NCI-H524 (cell line): ENCODE measurements around the gene OASL.
"Not testable (repeated sequence)": the region's sequence is repeated elsewhere in the genome, so short reads cannot be mapped to it uniquely, and the experiment has no call there.

ENCODE experiments used
- DNase-seq, 2 experiments: peaks; one replicate each; lab custom pipeline; 2025; lab: John Stamatoyannopoulos, UW

The OASL gene, protein sequence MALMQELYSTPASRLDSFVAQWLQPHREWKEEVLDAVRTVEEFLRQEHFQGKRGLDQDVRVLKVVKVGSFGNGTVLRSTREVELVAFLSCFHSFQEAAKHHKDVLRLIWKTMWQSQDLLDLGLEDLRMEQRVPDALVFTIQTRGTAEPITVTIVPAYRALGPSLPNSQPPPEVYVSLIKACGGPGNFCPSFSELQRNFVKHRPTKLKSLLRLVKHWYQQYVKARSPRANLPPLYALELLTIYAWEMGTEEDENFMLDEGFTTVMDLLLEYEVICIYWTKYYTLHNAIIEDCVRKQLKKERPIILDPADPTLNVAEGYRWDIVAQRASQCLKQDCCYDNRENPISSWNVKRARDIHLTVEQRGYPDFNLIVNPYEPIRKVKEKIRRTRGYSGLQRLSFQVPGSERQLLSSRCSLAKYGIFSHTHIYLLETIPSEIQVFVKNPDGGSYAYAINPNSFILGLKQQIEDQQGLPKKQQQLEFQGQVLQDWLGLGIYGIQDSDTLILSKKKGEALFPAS

DNA sequence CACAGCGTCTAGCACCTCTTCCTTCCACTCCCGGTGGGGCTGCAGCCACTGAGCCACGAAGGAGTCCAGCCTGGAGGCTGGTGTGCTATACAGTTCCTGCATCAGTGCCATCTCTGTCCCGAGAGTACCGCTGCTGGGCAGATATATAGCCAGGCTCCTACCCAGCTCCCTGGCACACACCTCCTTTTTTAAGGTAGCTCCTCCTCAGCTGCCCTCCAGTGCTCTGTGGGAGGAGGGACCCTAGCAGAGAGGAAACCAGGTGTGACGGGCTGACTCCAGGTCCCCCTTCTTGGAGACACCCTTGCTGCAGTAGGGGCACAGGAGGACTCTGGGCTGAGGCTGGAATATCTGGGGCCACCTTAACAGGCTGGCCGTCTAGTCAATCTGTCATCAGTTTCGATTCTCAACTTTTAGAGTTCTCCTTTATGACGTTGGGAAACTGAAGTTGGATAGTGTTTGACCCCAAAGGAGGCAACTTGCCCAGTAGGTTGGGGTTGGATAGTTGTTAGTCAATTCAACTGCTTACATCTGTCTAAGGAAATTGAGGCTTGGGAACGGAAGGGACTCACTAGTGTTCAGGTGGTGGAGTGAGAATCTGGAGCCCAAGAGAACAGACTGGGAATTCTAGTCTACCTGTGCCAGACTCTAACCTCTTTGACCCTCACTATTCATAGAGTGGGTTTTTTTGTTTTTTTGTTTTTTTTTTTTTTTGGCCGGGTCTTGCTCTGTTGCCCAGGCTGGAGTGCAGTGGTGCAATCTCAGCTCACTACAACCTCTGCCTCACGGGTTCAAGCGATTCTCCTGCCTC lies at the start of gene OASL:
TSS of gene OASL (minus strand) at position 386 of the 808 bp plus-strand sequence. CDS start at position 111, 275 bp downstream.
- DNase-seq: no peak

DNA sequence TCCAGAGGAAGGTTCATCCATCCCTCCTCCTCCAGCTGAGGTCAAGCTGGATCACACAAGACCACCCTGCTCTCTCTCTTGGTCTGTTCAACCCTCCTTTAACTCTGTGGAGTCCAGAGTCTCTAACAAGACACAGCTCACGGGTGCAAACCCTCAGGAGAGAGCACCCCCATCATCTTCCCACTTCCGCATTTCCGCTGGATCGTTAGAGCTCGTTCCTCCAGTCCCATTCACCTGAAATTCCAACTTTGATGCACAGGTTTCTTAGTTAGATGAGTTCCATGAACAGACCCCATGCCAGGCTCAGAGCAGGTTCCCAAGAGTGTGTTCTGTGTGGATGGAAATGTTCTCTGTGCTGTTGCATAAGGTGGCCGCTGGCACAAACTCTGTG lies 49.1 kb upstream of the OASL start:
- no peak for DNase-seq

DNA sequence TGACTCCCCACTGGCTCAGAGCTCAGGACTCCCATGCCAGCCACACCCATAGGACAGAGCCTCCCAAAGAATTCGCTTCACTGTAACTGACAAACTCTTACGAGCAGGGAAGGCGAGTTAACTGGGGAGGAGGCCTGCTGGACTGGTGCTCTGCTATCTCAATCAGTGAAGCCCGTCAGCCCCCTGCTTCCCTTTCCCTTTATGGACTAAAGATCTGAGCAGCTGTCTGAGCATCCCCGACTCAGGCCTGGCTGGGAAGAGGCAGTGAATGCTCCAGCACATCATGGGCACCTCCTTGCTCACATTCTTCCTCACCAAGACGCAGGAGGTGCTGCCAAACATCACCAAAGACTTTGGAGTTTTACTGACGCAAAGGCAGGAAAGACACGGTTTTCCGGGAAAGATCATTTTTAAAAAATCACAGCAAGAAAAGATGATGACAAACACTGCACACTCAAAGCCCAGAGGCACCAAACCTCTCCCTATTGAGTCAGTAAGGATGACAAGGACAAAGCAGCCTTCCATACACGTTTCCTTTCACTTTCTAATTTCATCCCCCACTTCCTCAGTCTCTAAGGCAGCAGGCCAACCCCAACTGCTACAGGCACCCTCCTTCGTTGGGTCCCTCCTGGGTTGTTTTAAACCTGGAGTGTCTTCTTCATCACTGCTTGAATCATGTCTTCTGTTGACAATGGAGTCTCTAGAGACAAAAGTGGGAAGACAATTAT lies 48.6 kb upstream of the OASL start:
- DNase-seq: no peak

DNA sequence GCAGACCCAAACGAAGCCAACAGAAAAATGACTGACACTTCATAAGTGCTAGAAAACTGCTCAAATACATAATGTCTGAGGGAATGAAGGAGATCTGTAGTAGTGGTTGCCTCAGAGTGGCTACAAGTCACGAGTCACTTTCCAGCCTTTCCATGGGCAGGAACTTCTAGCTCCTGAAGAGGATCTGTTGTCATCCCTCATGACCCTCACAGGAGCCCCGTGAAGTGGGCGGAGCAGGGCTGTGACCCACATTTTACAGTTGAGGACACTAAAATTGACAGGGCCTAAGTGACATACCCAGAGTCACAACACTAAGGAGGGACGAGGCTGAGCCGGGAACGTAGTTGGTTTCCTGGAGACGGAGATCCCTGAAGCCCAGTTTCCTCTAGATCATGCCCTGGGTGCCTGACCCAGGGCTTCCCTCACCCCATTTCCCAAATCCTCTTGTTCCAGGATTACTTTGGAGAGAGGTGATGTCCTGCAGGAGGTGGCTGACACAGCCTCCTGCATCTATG lies 47.8 kb upstream of the OASL start:
- DNase-seq: no peak

DNA sequence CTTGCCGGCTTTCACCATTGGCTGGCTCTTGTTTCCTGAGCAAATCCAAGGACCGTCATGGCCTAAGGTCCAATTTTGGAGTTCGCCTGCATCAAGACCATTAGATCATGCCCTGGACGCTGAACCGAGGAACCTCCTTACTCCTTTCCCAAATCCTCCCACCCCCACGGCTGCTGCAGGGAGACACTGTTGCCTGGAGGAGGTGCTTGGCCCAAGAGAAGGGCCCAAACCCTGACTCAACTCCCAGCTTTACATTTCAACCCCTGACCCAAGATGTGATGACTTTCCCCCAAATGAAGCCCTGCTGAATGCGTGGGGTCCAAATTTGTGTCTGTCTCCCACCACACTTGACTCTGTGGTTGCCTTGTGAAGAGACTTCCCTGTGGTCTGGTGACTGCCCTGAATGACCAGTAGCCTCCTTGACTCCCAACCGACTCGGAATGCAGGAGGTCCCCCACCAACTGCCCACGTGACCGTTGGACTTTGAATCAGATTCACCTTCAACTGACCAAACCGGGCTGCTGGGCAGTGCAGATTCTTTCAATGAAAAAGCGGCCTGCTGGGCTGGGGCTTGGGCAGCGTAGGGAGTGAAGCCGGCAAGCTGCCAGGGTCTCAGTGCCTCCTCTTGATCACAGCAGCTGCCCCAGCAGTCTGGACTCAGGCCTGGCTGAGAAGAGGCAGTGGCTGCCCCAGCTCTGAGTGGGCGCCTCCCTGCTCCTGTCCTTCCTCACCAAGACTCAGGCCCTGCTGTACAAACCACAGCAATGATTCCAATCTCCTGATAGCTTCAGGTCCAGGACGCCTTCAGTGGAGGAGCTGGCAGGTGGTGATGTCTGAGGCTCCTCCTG lies 46.7 kb upstream of the OASL start:
- no peak for DNase-seq

DNA sequence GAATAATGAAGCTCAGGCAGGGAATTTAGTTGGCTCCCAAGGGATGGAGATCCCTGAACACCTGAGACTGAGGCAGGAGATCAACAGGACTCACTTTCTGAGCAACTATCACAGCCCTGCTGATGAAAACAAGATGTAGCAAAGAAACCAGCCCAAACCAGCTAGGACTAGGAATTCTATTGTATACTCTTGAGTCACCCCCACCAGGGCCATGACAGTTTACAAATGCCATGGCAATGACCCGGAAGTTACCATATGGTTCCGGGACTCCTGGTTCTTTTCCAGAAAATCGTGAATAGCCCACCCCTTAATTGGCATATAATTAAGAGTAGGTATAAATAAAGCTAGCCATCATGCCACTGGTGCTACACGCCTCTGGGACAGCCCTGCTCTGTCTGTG lies 46.0 kb upstream of the OASL start:
- DNase-seq: no peak

DNA sequence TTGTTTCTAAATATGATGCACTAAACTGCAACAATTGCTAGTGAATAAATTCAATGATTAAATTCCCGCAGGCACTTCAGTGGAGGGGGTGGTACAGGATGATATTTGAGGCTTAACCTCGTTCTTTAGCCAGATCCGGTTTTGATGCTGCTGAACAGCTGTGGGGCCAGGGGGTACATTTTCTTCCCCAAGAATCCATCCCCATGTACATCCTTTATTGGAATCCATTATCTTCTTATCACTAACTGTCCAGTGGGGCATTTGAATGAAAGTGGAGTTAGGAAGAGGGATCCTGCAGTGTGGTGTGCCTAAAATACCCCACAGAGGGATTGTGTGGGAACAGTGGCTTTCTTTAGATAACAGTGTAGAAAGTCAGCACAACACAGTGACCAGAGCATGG lies 45.2 kb upstream of the OASL start:
- no peak for DNase-seq

DNA sequence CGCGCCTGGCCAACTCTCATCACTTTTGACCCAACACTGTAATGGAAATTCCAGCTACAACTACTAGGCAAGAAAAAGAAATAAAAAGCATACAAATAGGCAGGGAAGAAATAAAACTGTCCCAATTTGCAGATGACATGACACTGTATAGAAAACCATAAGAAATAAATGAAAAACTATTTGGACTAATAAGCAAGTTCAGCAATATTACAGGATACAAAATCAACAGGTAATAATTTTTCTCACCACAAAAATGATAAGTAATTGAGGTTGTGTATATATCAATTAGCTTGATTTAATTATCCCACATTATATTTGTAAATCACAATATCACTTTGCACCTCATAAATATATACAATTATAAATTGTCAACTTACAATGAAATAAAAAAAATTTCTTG lies 41.9 kb upstream of the OASL start:
- no peak for DNase-seq

DNA sequence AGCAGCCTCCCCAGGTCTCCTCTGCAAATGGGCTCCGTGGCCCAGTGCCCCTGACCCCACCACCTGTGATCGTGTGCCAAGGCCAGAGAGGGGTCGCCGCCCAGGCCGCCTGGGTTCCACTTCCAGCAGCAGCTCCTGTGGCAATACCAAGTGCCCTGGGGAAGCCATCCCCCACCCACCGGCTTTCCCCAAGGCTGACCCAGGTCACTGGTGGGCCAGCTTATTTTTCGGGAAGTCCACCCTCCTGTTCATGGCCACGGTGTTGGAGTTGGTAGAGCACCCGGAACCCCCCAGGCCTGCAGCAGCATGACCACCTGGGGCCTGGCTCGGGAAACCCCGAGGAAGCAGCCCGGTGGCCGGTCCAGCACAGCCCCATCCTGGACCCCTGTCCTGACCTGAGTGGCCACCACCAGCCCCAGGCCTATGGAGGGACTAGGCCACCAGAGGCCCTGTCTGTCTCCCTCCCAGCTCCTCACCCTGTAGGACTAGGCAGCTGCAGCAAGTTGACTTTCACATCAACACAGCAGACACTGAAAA lies 40.8 kb upstream of the OASL start:
- no peak for DNase-seq

DNA sequence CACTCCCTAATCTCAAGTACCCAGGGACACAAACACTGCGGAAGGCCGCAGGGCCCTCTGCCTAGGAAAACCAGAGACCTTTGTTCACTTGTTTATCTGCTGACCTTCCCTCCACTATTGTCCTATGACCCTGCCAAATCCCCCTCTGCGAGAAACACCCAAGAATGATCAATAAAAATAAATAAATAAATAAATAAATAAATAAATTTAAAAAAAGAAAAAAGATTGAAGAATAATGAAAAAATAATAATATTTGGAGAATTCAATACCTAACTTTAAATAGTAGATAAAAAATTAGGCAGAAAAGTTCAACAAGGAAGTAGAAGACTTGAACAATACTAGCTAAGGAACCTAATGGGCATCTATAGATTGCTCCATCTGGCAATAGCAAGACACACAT lies 38.4 kb upstream of the OASL start:
- not testable (repeated sequence) for DNase-seq

DNA sequence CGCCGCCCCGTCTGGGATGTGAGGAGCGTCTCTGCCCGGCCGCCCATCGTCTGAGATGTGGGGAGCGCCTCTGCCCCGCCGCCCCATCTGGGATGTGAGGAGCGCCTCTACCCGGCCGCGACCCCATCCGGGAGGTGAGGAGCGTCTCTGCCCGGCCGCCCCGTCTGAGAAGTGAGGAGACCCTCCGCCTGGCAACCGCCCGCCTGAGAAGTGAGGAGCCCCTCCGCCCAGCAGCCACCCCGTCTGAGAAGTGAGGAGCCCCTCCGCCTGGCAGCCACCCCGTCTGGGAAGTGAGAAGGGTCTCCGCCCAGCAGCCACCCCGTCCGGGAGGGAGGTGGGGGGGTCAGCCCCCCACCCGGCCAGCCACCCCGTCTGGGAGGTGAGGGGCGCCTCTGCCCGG lies 36.9 kb upstream of the OASL start:
- not testable (repeated sequence) for DNase-seq

DNA sequence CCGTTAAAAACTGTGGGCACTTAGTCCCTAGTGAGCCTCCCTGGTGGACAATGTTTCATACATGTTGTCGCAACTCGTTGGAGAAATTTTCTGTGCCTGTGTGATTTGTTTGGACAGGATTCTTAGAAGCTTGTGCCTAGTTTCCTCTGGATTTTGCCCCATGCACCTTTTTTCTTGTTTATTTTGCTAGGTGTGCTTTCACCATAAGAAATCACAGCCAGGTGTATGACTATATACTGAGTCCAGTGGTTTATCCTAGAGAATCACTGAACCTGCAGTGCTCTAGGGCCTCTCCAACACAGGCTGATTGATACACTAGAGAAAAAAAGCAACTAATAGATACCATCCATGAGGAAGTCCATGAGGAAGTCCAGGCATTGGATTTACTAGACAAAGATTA lies 33.1 kb upstream of the OASL start:
- DNase-seq: no peak

DNA sequence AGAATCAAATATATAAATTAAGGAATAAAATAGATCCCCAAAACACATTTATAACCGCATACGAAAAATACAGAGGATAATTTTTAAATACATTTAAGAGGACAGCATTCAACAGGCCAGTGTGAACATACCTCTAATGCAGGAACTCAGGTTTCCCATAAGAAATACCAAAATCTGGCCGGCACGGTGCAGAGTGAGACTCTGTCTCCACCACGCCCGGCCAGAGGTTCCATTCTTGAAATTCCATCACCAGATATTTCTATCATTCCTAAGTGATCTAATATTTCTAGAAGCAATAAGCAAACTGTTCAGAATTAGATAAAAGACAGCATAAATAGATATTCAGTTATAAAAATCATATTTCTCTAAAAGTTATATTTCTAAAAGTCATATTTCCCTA lies 30.2 kb upstream of the OASL start:
- DNase-seq: no peak

DNA sequence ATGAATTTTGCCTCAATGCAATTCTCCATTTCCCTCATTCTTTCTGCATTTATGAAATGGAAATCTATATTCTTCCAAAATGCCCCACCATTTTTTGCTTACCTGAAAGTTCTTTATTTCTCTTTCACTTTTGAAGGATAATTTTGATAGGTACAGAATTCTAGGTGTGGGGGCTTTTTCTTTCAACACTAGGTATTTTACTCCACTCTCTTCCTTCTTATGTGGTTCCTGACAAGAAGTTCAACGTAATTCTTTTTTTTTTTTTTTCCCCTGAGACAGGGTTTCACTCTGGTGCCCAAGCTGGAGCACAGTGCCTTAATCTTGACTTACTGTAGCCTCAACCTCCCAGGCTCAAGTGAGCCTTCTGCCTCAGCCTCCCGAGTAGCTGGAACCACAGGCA lies 26.3 kb upstream of the OASL start:
- DNase-seq: no peak

DNA sequence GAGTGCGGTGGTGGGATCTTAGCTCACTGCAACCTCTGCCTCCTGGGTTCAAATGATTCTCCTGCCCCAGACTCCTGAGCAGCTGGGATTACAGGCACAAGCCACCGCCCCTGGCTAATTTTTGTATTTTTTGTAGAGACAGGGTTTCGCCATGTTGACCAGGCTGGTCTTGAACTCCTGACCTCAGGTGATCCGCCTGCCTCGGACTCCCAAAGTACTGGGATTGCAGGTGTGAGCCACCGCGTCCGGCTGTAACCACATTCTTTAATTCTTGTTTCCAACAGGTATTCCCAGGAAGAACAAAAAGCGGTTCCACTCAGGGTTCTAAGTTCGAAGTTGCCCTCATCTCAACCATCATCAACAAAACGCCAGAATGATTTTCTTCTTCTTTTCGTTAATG lies 25.5 kb upstream of the OASL start:
- not testable (repeated sequence) for DNase-seq

DNA sequence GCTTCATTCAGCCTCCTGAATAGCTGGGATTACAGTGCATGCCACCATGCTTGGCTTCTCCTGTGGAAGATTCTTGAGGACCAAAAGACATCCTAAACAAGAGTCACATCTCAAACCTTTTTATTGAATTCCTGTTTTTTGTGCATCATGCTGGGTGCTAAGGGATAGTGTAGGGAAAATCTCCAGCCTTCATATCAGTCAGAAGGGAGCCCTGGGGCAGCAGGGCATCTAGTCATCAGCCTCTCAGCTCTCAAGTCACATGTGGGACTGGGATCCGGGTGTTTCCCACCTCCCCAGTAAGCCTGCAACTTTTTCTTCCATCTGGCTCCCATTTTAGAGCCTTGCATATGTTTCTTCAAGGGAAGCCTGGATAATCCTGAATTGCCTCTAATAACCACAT lies 25.1 kb upstream of the OASL start:
- no peak for DNase-seq

DNA sequence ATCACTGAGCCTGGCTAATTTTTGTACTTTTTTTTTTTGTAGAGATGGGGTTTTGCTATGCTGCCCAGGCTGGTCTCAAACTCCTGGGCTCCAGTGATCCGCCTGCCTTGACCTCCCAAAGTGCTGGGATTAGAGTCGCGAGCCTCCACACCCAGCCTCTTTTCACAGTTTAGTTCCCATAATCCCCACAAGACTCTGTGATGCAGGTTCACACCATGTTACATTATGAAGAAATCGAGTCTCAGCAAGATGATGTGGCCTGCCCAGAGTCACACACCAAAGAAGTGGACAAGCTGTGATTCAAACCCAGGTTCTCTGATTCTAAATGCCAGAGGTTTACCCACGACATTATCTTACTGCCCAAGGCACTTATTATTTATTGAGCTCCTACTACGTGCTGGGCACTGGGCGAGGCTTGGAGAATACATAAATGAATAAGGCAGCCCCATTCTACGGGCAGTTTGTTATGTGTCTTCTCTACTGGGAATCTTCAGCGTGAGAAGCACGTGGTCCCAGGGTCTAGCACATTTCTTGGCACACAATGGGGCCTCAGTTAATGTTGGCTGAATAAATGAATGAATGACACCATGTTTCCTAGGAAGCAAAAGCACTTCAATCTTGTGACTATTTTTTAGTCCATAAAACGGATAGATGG lies 23.5 kb upstream of the OASL start:
- DNase-seq: no peak

DNA sequence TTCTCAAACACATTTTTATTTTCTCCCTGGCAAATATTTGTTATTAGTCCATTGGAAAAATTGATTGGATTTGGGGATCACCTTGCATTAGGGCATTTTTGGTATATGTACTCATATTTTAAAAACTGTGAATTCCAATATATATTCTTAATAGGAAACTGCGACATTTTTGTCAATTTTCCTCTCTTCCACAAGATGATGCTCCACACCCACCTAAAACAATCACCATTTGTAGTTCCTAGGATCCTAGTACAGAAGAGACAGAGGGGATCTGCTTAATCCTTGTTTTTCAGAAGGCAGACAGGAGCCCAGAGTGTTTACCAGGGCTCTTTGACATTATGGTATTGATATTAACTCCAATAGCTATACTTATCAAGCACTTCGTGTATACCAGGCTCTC lies 22.8 kb upstream of the OASL start:
- DNase-seq: peak in 1 of 2 experiments; percentile 38

DNA sequence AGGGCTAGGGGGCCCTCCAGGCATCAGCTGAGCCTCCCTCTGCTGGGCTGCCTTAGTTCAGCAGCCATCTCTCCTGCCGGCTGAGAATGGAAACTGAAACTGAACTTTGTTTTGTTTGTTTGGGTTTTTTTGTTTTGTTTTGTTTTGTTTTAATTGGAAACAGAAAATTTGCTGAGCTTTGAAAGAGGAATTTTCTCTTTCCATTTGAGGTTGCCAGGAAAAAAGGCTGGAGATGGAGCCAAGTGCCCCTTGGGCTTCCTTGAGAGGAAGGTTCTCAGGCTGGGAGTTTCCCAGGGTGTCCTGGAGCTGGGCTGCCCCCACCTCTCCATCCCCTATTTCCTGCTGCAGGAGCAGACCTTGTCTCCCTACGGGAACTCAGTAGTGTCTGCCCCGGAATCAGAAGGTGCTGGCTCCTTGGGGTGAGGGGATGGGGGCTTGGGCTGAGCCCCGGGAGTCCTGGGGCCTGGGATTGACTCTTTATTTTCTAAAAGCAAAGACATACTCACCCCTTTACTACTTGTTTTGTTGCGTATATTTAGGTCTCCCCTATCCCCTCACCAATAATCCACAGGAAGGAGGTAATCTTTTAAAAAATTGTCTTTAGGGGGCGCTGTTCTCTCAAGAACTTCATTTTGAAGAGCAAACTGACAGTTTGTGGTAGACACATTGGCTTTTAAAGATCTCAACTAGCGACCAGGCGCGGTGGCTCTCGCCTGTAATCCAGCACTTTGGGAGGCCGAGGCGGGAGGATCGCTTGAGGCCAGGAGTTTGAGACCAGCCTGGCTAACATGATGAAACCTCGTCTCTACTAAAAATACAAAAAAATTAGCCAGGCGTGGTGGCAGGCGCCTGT lies 21.3 kb upstream of the OASL start:
- DNase-seq: peak; percentile 17 to 51
